Measurements from ENCODE around the gene WDR41. TPM values are rescaled to one million over a fixed set of nuclear protein-coding genes. Genes with fewer than 3 reads are reported as not detected.
"Not testable (repeated sequence)": the region's sequence is repeated elsewhere in the genome, so short reads cannot be mapped to it uniquely, and the experiment has no call there.

Gene WDR41
- total RNA-seq, 4 donors from 2014 or later, result 82.7 to 161 (median 126) TPM

GRCh38 chr5:77513321-77513720 is 21.2 kb upstream of the WDR41 start:
- DNase-seq, result no peak
- Histone ChIP-seq H3K9me3 (no peaks in the 10 kb centered on the region), H3K4me1 (no peaks in the 10 kb centered on the region), H3K27ac (no peak overlapping the region), H3K27me3 (no peaks in the 10 kb centered on the region), H3K4me3 (no peak overlapping the region), H3K36me3 (no peaks in the 10 kb centered on the region)
- TF ChIP-seq CTCF (IDR thresholded peaks at IDR 0.05) (no peak), POLR2A (IDR thresholded peaks at IDR 0.05) (no peak)
- intact Hi-C loops (cut with DNase I; ENCODE audit: low total_unique reads), result no loop called here

GRCh38 chr5:77501132-77501531 is 9.0 kb upstream of the WDR41 start:
- H3K36me3 ChIP-seq; H3K27me3 ChIP-seq; H3K4me3 ChIP-seq; intact Hi-C loops (cut with DNase I; ENCODE audit: low total_unique reads); H3K27ac ChIP-seq; H3K9me3 ChIP-seq; DNase-seq; H3K4me1 ChIP-seq: not testable (repeated sequence)

- Histone ChIP-seq H3K4me1 (no peaks in the 10 kb centered on the region), H3K27ac (no peak overlapping the region), H3K27me3 (no peaks in the 10 kb centered on the region), H3K4me3 (no peak overlapping the region), H3K9me3 (no peaks in the 10 kb centered on the region), H3K36me3 (no peaks in the 10 kb centered on the region)
- DNase-seq, result no peak
- intact Hi-C loops (cut with DNase I; ENCODE audit: low total_unique reads), result no loop called here
- no peak for TF ChIP-seq CTCF (IDR thresholded peaks at IDR 0.05)
- TF ChIP-seq POLR2A (IDR thresholded peaks at IDR 0.05), result no peak
Observed at GRCh38 chr5:77499973-77500372, 7.9 kb upstream of the WDR41 start.

GRCh38 chr5:77499441-77499840 is 7.3 kb upstream of the WDR41 start:
- Histone ChIP-seq H3K36me3 (no peaks in the 10 kb centered on the region), H3K27ac (no peak overlapping the region), H3K27me3 (no peaks in the 10 kb centered on the region), H3K4me3 (no peak overlapping the region), H3K9me3 (no peaks in the 10 kb centered on the region), H3K4me1 (no peaks in the 10 kb centered on the region)
- intact Hi-C loops (cut with DNase I; ENCODE audit: low total_unique reads), result no loop called here
- no peak for DNase-seq
- TF ChIP-seq CTCF (IDR thresholded peaks at IDR 0.05), result no peak

GRCh38 chr5:77498952-77499351 is 6.8 kb upstream of the WDR41 start:
- Histone ChIP-seq H3K27me3 (no peaks in the 10 kb centered on the region), H3K4me3 (no peak overlapping the region), H3K36me3 (no peaks in the 10 kb centered on the region), H3K27ac (no peak overlapping the region), H3K4me1 (no peaks in the 10 kb centered on the region), H3K9me3 (no peaks in the 10 kb centered on the region)
- TF ChIP-seq POLR2A (IDR thresholded peaks at IDR 0.05) (no peak), CTCF (IDR thresholded peaks at IDR 0.05) (no peak)
- intact Hi-C loops (cut with DNase I; ENCODE audit: low total_unique reads), result no loop called here
- DNase-seq, result no peak

GRCh38 chr5:77494935-77495334 is 2.8 kb upstream of the WDR41 start:
- Histone ChIP-seq H3K9me3 (no peaks in the 10 kb centered on the region), H3K4me3 (no peak overlapping the region), H3K4me1 (no peaks in the 10 kb centered on the region), H3K27me3 (no peaks in the 10 kb centered on the region), H3K27ac (no peak overlapping the region), H3K36me3 (no peaks in the 10 kb centered on the region)
- DNase-seq, result no peak
- TF ChIP-seq POLR2A (IDR thresholded peaks at IDR 0.05) (no peak), CTCF (IDR thresholded peaks at IDR 0.05) (no peak)
- intact Hi-C loops (cut with DNase I; ENCODE audit: low total_unique reads), result no loop called here
